Ovary (tissue), 3 donors: ENCODE results near the gene VCL.

Source experiments
- POLR2A ChIP-seq: fragments of 450-650 bp; IDR thresholded peaks from one replicate; pipeline ENCODE4 v1.6.1; 2017; ENCODE audit warnings: antibody characterized with exemption, mild to moderate bottlenecking, moderate library complexity
- TF ChIP-seq, protein P1 (sequence below), 3 donors: fragments of 450-650 bp in 2 of 3; fragments of 200-600 bp in 1 of 3; IDR thresholded peaks; one replicate each; pipeline versions ENCODE4 v1.5.1 to v1.8.0; 2016 to 2022; ENCODE audit warnings: antibody characterized with exemption in 3 of 3, mild to moderate bottlenecking in 1 of 3
- donor health status: DM: no; HTN: no; CAD: no.

DNA sequence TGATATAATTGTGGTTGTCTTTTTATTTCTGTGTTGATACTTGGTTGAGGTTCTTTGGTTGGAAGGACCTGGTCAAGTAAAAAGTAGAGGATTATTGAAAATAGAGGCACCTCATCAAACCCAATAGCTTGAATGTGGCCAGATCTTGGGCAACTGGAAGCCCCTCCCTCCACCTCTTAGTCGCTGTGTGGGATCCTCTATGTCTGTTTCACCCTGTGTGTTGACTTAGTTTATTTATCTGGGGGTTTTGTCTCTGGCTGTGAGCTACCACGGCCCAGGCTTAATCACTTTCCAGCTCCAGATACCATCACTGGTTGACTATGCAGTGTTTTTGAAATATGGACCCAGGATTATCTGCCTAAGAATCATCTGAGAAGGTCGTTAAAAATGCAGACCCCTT lies 94.5 kb downstream of the VCL start:
- TF ChIP-seq, protein P1, sequence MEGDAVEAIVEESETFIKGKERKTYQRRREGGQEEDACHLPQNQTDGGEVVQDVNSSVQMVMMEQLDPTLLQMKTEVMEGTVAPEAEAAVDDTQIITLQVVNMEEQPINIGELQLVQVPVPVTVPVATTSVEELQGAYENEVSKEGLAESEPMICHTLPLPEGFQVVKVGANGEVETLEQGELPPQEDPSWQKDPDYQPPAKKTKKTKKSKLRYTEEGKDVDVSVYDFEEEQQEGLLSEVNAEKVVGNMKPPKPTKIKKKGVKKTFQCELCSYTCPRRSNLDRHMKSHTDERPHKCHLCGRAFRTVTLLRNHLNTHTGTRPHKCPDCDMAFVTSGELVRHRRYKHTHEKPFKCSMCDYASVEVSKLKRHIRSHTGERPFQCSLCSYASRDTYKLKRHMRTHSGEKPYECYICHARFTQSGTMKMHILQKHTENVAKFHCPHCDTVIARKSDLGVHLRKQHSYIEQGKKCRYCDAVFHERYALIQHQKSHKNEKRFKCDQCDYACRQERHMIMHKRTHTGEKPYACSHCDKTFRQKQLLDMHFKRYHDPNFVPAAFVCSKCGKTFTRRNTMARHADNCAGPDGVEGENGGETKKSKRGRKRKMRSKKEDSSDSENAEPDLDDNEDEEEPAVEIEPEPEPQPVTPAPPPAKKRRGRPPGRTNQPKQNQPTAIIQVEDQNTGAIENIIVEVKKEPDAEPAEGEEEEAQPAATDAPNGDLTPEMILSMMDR (IDR thresholded peaks at IDR 0.05) = no peak
- no peak for TF ChIP-seq POLR2A
